ENCODE data around the gene BAG5.

Gene BAG5

DNA sequence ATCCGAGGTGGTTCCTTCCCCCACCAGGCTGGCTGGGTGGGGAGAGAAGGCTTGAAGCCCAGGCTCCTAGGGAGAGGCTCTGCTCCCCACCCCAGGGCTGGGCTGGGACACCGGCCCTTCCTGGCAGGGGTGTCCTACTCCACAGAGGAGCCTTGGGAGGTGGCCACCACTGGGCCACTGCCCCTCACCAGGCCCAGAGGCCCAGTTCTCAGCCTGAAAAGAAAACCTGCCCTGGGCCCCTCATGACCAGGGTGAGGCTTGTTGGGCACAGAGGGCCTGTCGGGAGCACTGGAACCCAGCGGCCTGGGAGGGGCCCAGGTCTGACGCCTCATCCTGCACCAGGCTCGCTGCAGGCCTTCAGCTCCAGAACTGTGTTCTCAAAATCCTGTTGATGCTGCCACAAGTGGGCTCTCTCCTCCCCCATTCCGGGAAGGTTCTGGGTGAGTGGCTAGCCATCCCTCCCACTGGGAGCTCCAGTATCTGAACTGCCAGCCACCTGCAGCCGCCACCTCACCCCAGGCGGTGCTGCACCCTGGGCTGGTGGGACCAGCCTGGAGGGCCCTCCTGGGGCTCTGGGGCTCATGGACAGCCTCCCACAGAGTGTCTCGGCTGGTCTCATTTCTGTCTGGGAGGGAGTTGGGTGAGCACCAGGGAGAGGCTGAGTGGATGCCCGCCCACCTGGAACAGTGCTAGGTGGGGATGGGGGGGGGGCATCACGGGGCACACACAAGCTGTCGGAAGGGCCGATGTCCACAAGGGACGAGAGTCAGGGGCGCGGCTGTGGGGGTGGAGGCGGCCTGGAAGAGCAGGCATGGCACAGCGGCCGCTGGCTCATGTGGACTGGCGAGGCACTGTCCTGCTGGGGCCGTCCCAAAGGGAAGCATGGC is 11.8 kb downstream of the BAG5 start:
- TF ChIP-seq, protein P1, sequence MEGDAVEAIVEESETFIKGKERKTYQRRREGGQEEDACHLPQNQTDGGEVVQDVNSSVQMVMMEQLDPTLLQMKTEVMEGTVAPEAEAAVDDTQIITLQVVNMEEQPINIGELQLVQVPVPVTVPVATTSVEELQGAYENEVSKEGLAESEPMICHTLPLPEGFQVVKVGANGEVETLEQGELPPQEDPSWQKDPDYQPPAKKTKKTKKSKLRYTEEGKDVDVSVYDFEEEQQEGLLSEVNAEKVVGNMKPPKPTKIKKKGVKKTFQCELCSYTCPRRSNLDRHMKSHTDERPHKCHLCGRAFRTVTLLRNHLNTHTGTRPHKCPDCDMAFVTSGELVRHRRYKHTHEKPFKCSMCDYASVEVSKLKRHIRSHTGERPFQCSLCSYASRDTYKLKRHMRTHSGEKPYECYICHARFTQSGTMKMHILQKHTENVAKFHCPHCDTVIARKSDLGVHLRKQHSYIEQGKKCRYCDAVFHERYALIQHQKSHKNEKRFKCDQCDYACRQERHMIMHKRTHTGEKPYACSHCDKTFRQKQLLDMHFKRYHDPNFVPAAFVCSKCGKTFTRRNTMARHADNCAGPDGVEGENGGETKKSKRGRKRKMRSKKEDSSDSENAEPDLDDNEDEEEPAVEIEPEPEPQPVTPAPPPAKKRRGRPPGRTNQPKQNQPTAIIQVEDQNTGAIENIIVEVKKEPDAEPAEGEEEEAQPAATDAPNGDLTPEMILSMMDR (IDR thresholded peaks at IDR 0.05) = no peak
- no peak for TF ChIP-seq ZFX (IDR thresholded peaks at IDR 0.05; ENCODE audit: borderline replicate concordance)
- no peak overlapping the region for H3K27ac ChIP-seq

DNA sequence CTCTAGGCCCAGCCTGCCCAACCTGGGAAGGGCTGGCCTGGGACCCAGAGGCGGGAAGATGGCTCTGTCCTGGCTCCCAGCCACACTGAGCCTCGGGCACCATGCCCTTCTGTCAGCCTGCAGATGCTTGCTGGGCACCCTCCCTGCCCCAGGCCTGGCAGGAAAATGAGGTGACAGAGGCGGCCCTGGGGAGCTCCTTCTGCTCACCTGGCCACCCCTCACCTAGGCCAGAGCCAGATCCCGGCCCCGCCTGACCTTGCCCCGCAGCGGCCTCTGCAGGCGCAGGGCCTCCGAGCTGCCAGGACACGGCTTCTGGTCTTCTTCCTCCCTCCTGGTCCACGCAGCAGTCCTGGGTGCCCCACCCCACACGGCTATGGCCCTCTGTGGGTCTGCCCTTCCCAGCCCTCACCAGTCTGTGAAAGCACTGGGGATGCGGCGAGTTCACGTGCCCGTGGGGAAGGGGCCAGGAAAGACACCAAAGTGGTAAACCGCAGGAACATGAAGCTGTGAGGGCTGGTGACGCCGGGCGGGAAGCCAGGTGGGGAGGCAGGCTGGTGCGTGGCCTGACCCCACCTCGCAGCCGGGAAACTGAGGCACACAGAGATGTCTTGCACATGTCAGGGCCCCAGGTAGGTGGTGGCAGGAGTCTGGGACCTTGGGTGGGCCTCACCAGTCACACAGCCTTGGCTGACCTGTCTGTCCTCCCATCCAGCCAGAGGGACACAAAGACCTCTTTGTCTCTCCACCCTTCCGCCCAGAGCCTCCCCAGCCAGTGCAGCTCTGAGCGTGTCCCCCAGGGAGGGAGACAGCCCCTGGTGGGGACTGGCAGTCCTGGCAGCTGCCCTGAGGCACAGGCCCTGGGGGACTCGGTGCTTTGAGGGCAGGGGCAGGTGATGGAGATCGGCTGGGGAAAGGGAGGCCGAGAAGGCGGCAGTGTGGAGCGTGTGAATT is 12.8 kb downstream of the BAG5 start:
- no peak for TF ChIP-seq ZFX (IDR thresholded peaks at IDR 0.05; ENCODE audit: borderline replicate concordance)
- TF ChIP-seq, protein P1 (IDR thresholded peaks at IDR 0.05) = no peak
- H3K27ac ChIP-seq = no peak overlapping the region

- TF ChIP-seq, protein P1 (IDR thresholded peaks at IDR 0.05) = no peak
- TF ChIP-seq ZFX (IDR thresholded peaks at IDR 0.05; ENCODE audit: borderline replicate concordance) = no peak
- no peak overlapping the region for H3K27ac ChIP-seq
These were observed 13.8 kb downstream of the BAG5 start for GRCh38 chr14:103548463-103549351.

GRCh38 chr14:103547941-103548462 is 14.5 kb downstream of the BAG5 start:
- no peak for TF ChIP-seq ZFX (IDR thresholded peaks at IDR 0.05; ENCODE audit: borderline replicate concordance)
- TF ChIP-seq, protein P1 (IDR thresholded peaks at IDR 0.05) = no peak
- no peak overlapping the region for H3K27ac ChIP-seq

DNA sequence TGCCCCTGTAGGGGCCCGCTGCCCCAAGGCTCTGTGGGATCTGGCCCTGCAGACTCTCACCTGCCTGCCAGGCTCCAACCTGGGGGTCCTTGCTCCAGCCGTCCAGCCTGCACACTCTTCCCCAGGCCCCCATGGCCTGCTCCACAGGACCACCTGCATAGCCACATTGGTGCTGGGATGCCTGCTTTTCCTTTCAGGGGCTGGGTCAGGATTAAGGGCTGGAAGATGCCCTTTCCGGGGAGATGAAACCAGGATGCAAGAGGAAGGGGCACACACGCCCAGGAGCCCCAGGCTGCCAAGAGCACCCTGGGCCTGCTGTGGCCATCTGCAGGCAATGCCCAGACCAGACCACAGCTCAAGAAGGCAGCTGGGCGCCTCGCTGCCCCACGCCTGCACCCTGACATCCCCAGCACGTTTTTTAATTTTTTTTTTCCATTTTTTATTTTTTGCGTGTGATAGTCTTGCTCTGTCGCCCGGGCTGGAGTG is 15.0 kb downstream of the BAG5 start:
- no peak for TF ChIP-seq ZFX (IDR thresholded peaks at IDR 0.05; ENCODE audit: borderline replicate concordance)
- TF ChIP-seq, protein P1 (IDR thresholded peaks at IDR 0.05) = no peak
- H3K27ac ChIP-seq = no peak overlapping the region

- TF ChIP-seq ZFX (IDR thresholded peaks at IDR 0.05; ENCODE audit: borderline replicate concordance) = no peak
- TF ChIP-seq, protein P1 (IDR thresholded peaks at IDR 0.05) = peak; percentile 87
- H3K27ac ChIP-seq = no peak overlapping the region
These were observed 15.6 kb downstream of the BAG5 start for GRCh38 chr14:103546652-103547454.
